GM18507 (cell line): ENCODE results near the gene FAM81A.
"Not testable (repeated sequence)": the region's sequence is repeated elsewhere in the genome, so short reads cannot be mapped to it uniquely, and the experiment has no call there.

Experiments
- DNase-seq: peaks from one replicate; pipeline ENCODE4 v3.0.0; 2011; ENCODE audit warnings: low read depth; ENCODE audit not compliant: insufficient read length; ENCODE audit errors: extremely low spot score
- FAIRE-seq: peaks from 2 replicates; lab custom pipeline; 2011; peaks lifted over from hg19 to GRCh38; lab: Jason Lieb, UNC

FAM81A gene

DNA sequence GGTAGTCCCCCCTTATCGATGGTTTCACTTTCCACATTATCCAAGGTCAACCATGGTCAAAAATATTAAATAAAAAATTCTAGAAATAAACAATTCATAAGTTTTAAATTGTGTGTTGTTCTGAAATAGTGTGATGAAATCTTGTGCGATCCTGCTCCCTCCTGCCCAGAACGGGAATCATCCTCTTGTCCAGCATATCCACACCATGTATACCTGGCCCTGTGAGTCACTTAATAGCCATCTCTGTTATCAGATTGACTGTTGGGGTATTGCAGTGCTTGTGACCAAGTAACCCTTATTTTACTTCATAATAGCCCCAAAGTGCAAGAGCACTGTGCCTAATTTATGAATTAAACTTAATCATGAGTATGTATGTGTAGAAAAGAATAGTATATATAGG lies 19.1 kb downstream of the FAM81A start:
- no peak for DNase-seq
- FAIRE-seq, result no peak

DNA sequence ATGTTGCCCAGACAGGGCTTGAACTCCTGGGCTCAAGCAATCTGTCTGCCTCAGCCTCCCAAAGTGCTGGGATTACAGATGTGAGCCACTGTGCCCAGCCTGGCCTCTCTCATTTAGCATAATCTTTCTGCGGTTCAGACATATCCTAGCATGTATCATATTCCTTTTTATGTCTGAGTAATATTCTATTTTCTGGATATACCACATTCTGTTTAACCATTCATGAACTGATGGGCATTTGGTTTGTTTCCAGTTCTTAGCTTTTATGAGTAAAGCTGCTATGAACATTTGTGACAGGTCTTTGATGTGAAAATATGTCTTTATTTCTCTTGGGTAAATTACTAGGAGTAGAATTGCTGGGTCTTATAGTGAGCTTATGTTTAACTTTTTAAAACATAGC lies 23.5 kb downstream of the FAM81A start:
- DNase-seq, result no peak
- no peak for FAIRE-seq

GRCh38 chr15:59473226-59473625 lies 35.2 kb downstream of the FAM81A start:
- no peak for DNase-seq
- FAIRE-seq, result no peak

GRCh38 chr15:59475161-59475560 lies 37.2 kb downstream of the FAM81A start:
- not testable (repeated sequence) for DNase-seq, FAIRE-seq

GRCh38 chr15:59484399-59484798 lies 46.4 kb downstream of the FAM81A start:
- no peak for FAIRE-seq

DNA sequence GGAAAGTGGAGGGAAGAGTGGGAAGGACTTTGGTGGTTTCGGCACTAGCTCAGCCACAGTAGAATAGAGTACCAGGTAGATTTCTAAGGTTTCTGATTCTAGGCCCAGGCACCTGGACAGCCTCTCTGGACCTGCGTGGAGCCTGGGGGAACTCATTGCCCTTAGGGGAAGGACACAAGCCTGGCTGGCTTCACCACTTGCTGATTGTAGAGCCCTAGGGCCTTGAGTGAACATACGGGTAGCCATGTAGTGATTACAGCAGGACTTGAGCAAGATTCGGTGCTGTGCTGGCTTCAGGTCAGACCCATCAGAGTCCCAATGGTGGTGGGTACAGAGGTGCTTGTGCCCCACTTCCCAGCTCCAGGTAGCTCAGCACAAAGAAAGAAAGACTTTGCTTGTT lies 47.0 kb downstream of the FAM81A start:
- DNase-seq (no peak), FAIRE-seq (no peak)

More at GRCh38 chr15:59484399-59484798, 46.4 kb downstream of the FAM81A start:
- DNase-seq, result no peak

GRCh38 chr15:59489485-59489884 lies 51.5 kb downstream of the FAM81A start:
- FAIRE-seq, DNase-seq: not testable (repeated sequence)

DNA sequence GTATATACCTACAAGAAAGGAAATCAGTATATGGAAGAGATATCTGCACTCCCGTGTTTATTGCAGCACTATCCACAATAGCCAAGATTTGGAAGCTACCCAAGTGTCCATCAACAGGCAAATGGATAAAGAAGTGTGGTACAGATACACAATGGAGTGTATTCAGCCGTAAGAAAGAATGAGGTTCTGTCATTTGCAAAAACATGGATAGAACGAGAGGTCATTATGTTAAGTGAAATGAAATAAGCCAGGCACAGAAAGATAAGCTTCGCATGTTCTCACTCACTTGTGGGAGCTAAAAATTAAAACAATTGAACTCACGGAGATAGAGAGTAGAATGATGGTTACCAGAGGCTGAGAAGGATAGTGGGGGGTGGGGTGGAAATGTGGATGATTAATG lies 53.1 kb downstream of the FAM81A start:
- no peak for FAIRE-seq
- no peak for DNase-seq

DNA sequence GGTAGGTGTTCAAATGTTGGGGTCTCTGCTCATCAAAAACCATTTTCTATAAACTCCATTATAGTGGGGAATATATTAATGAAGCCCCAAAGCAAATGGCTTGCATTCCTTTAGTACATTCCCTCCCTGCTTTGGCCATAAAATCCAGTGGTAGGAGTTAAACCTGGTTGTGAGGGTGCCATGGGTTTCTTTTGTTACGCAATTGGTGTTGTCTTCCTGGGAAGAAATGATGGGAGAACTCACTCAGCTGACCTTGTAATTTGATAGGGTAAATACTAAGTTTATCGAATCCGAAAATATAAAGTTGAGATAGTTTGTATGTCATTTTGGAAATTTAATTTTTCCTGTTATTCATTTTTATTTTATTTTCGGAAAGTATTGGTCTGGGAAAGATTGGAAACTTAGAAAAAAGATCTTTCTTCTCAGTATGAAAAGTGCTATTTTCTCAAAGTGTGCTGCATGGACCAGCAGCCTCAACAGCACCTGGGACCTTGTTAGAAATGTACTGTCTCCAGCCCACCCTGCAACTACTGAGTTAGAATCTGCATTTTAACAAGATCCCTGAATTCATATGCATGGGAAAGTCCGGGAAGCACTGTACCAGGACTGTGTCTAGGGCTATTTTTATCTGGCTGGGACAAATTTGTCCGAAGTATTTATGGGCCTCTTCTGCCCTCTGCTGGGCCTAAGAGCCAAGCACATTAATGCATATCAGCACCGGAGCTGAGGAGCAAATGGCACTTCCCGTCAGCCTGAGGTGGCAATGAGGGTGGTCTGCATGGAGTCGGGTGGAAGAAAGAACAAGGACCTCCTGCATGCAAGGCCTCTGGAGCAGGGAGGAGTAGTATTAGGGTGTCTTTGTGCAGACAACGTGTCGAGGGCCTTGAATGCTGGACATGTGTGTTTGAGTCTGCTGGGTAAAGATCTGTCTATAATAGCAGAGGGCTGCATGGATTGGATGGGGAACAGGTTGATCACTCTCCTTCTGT lies 54.7 kb downstream of the FAM81A start:
- FAIRE-seq (peak; percentile 89), DNase-seq (no peak)

GRCh38 chr15:59501597-59501996 lies 63.6 kb downstream of the FAM81A start:
- FAIRE-seq (peak; percentile 91), DNase-seq (peak; percentile 50)

GRCh38 chr15:59515190-59515589 lies 77.2 kb downstream of the FAM81A start:
- FAIRE-seq, result no peak
- no peak for DNase-seq

DNA sequence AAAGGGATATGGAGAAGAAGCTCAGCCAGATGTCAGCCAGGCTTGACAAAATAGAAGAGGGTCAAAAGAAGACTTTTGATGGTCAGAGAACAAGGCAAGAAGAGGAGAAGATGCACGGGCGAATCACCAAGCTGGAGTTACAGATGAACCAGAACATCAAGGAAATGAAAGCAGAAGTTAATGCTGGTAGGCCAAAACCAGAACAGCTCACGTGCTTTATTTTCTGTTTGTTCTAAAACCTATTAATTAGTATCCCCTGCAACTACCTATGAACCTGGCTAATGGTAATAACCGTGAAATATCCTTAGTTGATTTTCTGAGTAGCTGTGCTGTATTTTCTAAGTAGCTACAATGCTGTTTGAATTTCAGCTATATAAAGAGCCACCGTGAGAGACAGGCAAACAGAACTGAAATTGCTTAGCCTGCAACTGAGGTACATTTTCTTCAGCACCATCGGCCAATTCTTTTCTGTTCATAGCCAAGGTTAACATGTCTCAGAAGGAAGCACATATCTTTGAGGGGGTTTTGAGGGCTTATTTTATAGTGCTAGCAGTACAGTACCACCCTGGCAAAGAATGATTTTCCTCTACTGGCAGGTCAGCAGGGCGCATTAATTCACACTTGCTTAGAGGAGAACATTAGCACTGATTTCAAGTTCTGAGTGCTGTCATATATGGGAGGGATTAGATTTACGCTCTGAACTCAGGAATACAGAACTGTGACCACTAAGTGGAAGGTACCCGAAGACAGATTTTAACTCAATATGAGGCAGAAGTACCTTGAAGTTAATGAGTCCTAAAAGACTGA lies 78.9 kb downstream of the FAM81A start:
- FAIRE-seq (peak; percentile 91), DNase-seq (no peak)

DNA sequence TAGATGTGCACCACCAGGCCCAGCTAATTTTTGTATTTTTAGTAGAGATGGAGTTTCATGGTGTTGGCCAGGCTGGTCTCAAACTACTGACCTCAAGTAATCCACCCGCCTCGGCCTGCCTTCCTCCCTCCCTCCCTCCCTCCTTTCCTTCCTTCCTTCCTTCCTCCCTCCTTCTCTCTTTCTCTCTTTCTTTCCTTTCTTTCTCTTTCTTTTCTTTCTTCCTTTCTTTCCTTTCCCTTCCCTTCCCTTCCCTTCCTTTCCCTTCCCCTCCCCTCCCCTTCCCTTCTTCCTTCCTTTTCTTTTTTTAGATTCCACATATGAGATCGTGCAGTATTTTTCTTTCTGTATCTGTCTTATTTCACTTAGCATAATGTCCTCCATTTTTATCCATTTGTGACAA lies 81.3 kb downstream of the FAM81A start:
- FAIRE-seq (no peak), DNase-seq (no peak)

GRCh38 chr15:59521443-59521842 lies 83.5 kb downstream of the FAM81A start:
- DNase-seq, result no peak
- no peak for FAIRE-seq

- no peak for DNase-seq
- FAIRE-seq, result peak; percentile 77
Observed at GRCh38 chr15:59522988-59523461, 85.0 kb downstream of the FAM81A start.

DNA sequence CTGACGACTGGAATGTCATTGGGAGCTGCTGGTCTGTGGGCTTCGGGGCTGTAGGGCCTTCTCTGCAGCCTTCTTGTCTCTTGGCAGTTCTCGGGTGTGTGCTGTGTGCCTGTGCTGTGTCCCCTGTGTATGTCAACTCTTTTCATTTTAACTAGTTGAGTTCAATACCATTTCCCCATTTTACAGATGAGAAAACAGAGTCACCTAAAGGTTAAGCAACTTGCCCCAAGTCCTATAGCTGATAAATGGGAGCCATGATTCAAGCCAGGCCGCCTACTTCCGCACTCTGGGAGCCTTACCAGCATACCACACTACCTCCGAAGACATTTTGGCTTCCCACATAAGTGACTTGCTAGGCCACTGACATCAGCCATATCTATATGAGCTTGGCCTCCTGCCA lies 85.7 kb downstream of the FAM81A start:
- no peak for FAIRE-seq
- no peak for DNase-seq

GRCh38 chr15:59524331-59524731 lies 86.3 kb downstream of the FAM81A start:
- FAIRE-seq, result peak; percentile 18
- no peak for DNase-seq

DNA sequence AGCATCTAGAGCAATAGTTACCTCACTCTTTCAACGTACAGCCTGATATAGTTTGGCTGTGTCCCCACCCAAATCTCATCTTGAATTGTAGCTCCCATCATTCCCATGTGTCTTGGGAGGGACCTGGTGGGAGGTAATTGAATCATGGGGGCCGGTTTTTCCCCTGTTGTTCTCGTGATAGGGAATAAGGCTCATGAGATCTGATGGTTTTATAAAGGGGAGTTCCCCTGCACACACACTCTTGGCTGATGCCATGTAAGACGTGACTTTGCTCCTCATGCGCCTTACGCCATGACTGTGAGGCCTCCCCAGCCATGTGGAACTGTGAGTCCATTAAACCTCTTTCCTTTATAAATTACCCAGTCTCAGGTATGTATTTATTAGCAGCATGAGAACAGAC lies 88.5 kb downstream of the FAM81A start:
- not testable (repeated sequence) for DNase-seq, FAIRE-seq

- no peak for DNase-seq
- no peak for FAIRE-seq
Observed at GRCh38 chr15:59528429-59528828, 90.4 kb downstream of the FAM81A start.

DNA sequence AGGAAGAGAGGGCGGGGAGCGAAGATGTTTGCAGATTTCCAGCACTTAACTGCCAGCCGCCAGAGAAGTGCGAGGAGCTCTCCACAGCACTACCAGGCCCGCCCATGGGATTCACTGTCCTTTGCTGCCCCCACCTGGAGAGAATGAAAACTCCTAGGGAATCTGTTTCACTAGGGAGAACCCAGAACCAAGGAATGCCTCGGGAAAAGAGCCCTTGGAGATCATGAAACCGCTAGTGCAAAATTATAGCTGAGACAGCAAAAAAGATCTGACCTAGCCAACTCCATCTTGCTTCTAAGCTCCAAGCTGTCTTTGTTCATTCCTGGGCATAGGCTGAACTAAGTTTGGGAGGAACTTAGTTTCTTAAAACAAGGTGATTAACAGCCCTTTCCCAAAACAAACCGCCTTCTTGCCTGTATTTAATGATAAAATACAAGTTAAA lies 91.0 kb downstream of the FAM81A start:
- FAIRE-seq (peak; percentile 91), DNase-seq (peak; percentile 39)
